Endothelial cell (in vitro differentiated cells): Measurements from ENCODE around the gene FGR. TPM values are rescaled to one million over a fixed set of nuclear protein-coding genes. Genes with fewer than 3 reads are reported as not detected.

Experiments
- DNase-seq: peaks from one replicate; pipeline ENCODE4 v3.0.0; 2021; ENCODE audit warnings: low spot score
- H3K27ac Mint-ChIP-seq: one replicate; pipeline ENCODE4 v1.8.0; 2021; ENCODE audit warnings: mixed read lengths, inconsistent platforms; ENCODE audit not compliant: unreplicated experiment
- H3K27me3 Mint-ChIP-seq: one replicate; pipeline ENCODE4 v1.8.0; 2021; ENCODE audit warnings: mild to moderate bottlenecking, moderate library complexity, mixed read lengths, inconsistent platforms; ENCODE audit not compliant: unreplicated experiment
- H3K36me3 Mint-ChIP-seq: one replicate; pipeline ENCODE4 v1.8.0; 2021; ENCODE audit warnings: mild to moderate bottlenecking, low read depth, mixed read lengths, inconsistent platforms; ENCODE audit not compliant: unreplicated experiment
- H3K4me1 Mint-ChIP-seq: one replicate; pipeline ENCODE4 v1.8.0; 2021; ENCODE audit warnings: mild to moderate bottlenecking, mixed read lengths, inconsistent platforms; ENCODE audit not compliant: unreplicated experiment
- H3K4me3 Mint-ChIP-seq: one replicate; pipeline ENCODE4 v1.8.0; 2021; ENCODE audit warnings: mild to moderate bottlenecking, mixed read lengths, inconsistent platforms; ENCODE audit not compliant: unreplicated experiment
- H3K9me3 Mint-ChIP-seq: one replicate; pipeline ENCODE4 v1.8.0; 2021; ENCODE audit warnings: mixed read lengths, inconsistent platforms; ENCODE audit not compliant: unreplicated experiment
- total RNA-seq: library from RNA; stranded (reverse); fragmentation: NEBNext Ultra II Directional; extraction: Animal tissue kit (Norgen Biotek cat#: 25700); gene quantifications from one replicate; pipeline ENCODE4 v1.2.1, GENCODE V29; 2021; ENCODE audit not compliant: unreplicated experiment
- TF ChIP-seq, protein P1 (sequence below): fragments of 200-600 bp; sonication (generic); IDR thresholded peaks from one replicate; pipeline ENCODE4 v1.5.0; 2021; ENCODE audit warnings: antibody characterized with exemption; ENCODE audit not compliant: unreplicated experiment

The FGR gene
- total RNA-seq, 1 donor from 2014 or later = 0.46 TPM

DNA sequence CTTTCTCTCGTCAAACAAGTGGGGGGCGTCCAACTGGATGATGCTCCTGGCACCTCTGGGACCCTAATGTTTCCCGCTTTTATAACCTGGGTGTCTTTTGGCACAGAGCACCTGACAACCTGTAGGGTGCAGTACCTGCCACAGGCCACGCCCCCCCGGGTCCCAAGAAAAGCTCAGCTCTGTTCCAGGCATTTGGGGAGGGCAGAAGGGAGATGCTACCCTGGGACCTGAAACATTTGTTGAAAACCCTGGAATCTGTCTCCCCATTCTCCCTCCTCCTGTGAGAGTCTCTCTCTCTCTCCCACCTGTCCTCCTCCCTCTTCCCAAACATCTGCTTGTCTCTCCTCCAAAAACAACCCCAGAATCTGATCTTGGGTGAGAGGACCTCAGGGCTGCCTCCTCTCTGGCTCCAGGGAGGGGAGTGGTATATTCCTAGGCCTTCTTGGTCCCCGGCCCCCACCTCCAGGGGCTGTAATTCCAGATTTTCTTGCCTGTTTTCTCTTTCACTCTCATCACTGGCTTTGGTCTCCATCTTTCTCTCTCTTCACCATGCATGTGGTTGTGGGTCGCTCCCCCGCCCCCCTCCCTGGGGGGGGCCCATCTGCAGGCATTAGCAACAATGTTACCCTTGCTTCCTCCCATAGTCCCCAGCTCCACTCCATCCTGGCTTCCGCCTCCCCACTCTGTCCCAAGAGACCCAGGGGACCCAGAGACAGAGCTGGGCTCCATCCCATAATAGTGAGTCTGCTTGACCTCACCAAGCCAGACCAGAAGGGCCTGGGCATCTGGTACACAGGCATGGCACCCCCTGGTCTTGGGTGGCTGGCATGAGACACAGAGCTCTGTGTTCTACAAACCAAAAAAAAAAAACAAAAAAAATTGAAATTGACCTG lies 35.1 kb downstream of the FGR start:
- Mint-ChIP-seq H3K9me3 (no peaks in the 10 kb centered on the region), H3K4me1 (peaks cover 32% of the 10 kb centered on the region), H3K36me3 (peaks cover 4% of the 10 kb centered on the region), H3K27ac (peak overlapping the region; percentile 24), H3K4me3 (peak overlapping the region; percentile 91), H3K27me3 (peaks cover 9% of the 10 kb centered on the region)
- no peak for DNase-seq
- TF ChIP-seq, protein P1, sequence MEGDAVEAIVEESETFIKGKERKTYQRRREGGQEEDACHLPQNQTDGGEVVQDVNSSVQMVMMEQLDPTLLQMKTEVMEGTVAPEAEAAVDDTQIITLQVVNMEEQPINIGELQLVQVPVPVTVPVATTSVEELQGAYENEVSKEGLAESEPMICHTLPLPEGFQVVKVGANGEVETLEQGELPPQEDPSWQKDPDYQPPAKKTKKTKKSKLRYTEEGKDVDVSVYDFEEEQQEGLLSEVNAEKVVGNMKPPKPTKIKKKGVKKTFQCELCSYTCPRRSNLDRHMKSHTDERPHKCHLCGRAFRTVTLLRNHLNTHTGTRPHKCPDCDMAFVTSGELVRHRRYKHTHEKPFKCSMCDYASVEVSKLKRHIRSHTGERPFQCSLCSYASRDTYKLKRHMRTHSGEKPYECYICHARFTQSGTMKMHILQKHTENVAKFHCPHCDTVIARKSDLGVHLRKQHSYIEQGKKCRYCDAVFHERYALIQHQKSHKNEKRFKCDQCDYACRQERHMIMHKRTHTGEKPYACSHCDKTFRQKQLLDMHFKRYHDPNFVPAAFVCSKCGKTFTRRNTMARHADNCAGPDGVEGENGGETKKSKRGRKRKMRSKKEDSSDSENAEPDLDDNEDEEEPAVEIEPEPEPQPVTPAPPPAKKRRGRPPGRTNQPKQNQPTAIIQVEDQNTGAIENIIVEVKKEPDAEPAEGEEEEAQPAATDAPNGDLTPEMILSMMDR = no peak

DNA sequence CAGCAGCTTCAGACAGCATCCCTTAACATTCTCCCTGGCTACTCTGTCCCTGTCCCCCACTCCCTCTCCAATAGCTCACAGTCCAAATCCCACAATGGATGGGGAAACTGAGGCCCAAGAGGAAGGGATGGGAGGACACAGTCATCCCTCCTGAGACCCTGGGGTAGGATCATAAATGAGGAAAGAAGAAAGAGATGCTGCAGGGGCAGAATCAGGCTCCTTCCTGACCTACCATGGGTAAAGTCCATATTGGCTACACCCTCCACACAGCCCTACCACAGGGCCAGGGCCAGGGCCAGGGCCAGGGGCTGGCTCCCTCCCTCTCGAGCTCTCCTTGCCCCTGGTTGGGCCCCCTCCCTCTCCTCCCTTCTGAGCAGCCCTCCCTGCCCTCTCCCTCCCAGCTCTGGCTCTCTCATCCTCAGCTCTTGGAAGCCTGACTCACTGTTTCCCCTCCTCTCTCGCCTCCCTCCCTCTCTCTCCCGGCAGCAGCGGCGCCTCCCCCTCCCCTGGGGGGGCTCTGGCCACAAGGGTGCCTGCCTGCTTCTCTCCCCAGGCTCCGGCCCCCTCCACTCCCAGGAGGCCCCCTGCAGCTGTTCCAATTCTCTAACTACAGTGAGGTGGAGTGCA lies 36.0 kb downstream of the FGR start:
- no peak for DNase-seq
- Mint-ChIP-seq H3K27ac (no peak overlapping the region), H3K9me3 (no peaks in the 10 kb centered on the region), H3K4me1 (peaks cover 34% of the 10 kb centered on the region), H3K27me3 (peaks cover 6% of the 10 kb centered on the region), H3K36me3 (peaks cover 4% of the 10 kb centered on the region), H3K4me3 (no peak overlapping the region)
- TF ChIP-seq, protein P1 = no peak

DNA sequence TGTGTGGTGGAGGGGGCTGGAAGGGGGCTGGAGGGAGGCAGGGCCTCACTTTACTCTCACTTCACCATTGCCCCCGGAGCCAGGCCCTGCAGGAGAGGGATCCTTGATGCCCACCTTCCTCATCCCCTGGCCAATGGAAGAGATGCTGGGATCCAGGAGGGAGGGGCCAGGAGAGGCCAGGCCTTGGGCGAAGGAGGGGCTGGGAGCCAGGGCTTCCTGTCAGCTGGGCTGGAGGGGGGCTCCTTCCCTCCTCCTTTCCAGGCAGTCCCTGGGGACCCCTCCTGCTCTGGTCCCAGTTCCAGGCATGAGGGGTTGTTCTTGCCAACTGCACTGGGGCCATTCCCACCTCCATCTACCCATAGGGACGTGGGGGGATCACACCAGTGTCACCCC lies 36.7 kb downstream of the FGR start:
- H3K27ac Mint-ChIP-seq = no peak overlapping the region
- TF ChIP-seq, protein P1 = no peak
- no peak overlapping the region for H3K4me3 Mint-ChIP-seq
- H3K36me3 Mint-ChIP-seq = peaks cover 4% of the 10 kb centered on the region
- peaks cover 36% of the 10 kb centered on the region for H3K4me1 Mint-ChIP-seq
- peak; percentile 27 for DNase-seq
- no peaks in the 10 kb centered on the region for H3K9me3 Mint-ChIP-seq
- peaks cover 6% of the 10 kb centered on the region for H3K27me3 Mint-ChIP-seq

DNA sequence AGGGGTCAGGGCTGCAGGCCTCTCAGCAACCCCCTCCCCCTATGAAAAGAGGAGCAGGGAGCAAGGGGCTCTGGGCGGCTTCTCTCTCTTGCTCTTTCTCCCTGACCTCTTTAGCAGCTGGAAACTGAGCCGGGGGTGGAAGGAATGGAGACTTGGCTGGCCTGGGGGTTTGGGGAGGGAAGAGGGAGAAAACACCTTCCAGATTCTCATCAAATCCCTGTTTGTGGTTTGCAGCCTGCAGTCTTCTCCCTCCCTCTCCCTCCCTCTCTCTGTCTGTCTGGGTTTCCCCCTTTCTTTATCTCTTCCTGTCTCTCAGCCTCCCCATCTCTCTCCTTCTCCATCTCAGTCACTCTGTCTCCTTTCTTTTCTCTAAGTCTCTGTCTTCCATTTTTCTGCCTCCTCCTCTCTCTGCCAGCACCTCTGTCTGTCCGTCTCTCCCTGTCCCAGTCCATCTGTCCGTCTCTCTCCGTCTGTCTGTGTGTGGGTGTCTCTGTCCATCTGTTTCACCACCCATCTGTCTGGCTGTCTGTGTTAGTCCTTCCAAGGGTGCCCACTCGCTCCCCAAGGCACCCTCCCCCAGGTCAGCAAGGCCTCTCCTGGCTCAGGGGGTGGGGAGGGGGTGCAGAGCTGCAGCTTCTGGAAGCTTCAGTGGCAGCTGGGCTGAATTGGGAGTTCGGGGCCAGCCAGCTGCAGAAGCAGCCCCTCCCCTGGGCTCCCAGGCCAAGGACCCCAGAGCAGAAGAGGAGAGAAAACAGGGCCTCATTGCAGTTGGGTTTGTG lies 37.3 kb downstream of the FGR start:
- H3K4me1 Mint-ChIP-seq = peaks cover 36% of the 10 kb centered on the region

More for the DNA sequence above, 37.3 kb downstream of the FGR start:
- Mint-ChIP-seq H3K27me3 (peaks cover 6% of the 10 kb centered on the region), H3K27ac (no peak overlapping the region), H3K36me3 (peaks cover 4% of the 10 kb centered on the region), H3K4me3 (no peak overlapping the region), H3K9me3 (no peaks in the 10 kb centered on the region)
- DNase-seq = no peak
- TF ChIP-seq, protein P1 = no peak
